ENCODE measurements around the gene KIAA1191.

DNA sequence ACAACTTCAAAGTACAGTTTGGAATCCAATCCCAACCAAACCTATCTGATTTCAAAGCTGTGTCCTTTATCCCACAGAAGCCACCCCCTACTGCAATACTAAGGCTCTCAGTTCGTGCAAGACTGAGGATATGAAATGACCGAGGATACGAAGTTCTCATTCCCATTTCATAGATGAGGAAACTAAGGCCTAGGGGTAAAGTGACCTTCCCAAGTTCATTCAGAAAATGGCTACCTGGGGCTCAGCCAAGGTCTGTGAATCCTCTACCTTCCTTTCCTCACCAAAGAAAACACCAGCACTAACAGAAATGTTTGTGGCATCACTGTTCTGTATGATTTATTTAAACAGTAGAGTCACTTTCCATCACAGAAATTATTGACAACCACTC is 5.4 kb downstream of the KIAA1191 start:
- TF ChIP-seq, protein P1, sequence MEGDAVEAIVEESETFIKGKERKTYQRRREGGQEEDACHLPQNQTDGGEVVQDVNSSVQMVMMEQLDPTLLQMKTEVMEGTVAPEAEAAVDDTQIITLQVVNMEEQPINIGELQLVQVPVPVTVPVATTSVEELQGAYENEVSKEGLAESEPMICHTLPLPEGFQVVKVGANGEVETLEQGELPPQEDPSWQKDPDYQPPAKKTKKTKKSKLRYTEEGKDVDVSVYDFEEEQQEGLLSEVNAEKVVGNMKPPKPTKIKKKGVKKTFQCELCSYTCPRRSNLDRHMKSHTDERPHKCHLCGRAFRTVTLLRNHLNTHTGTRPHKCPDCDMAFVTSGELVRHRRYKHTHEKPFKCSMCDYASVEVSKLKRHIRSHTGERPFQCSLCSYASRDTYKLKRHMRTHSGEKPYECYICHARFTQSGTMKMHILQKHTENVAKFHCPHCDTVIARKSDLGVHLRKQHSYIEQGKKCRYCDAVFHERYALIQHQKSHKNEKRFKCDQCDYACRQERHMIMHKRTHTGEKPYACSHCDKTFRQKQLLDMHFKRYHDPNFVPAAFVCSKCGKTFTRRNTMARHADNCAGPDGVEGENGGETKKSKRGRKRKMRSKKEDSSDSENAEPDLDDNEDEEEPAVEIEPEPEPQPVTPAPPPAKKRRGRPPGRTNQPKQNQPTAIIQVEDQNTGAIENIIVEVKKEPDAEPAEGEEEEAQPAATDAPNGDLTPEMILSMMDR (IDR thresholded peaks at IDR 0.05), result no peak
- TF ChIP-seq POLR2AphosphoS5 (IDR thresholded peaks at IDR 0.05) (no peak), POLR2A (IDR thresholded peaks at IDR 0.05) (no peak), EP300 (IDR thresholded peaks at IDR 0.05) (no peak)

Measured in suprapubic skin (tissue), 4 donors.